Lower lobe of right lung (tissue), 2 donors: ENCODE measurements around the gene THBS1. TPM values are rescaled to one million over a fixed set of nuclear protein-coding genes. Genes with fewer than 3 reads are reported as not detected.

Experiments used
- ATAC-seq, 2 donors: fragments of 200-7000 bp; cut with Tn5 transposase; one replicate each; pipeline ENCODE4 v1.9.1; 2020 to 2022; ENCODE audit warnings: mild to moderate bottlenecking in 2 of 2, moderate library complexity in 2 of 2
- DNase-seq: peaks from one replicate; pipeline ENCODE4 v3.0.0-alpha.2; 2020
- H3K27ac ChIP-seq: fragments of 200-600 bp; one replicate; pipeline ENCODE4 v1.8.0; 2022
- H3K27me3 ChIP-seq: fragments of 200-600 bp; one replicate; pipeline ENCODE4 v1.8.0; 2022; ENCODE audit warnings: low read depth
- H3K36me3 ChIP-seq: fragments of 200-600 bp; one replicate; pipeline ENCODE4 v1.8.0; 2022; ENCODE audit warnings: mild to moderate bottlenecking
- H3K4me1 ChIP-seq: fragments of 200-600 bp; one replicate; pipeline ENCODE4 v1.8.0; 2022
- H3K4me3 ChIP-seq: fragments of 200-600 bp; one replicate; pipeline ENCODE4 v1.8.0; 2022; ENCODE audit warnings: mild to moderate bottlenecking
- H3K9me3 ChIP-seq: fragments of 200-600 bp; one replicate; pipeline ENCODE4 v1.8.0; 2022
- intact Hi-C: fragments of 100-400 bp; cut with DNase I; formaldehyde crosslinking; loops from one replicate; pipeline ENCODE4 v1.11.0; 2022
- total RNA-seq: library from RNA; stranded (reverse); fragmentation: NEBNext Ultra II Directional; extraction: Animal tissue kit (Norgen Biotek cat#: 25700); gene quantifications from one replicate; pipeline ENCODE4 v1.2.1, GENCODE V29; 2021
- TF ChIP-seq, protein P1 (sequence below): fragments of 200-600 bp; IDR thresholded peaks from one replicate; pipeline ENCODE4 v1.8.0; 2022; ENCODE audit warnings: antibody characterized with exemption, mild to moderate bottlenecking
- donor health status: DM: no; HTN: yes; CAD: no; lungs with severe emphysema.

Gene THBS1
- total RNA-seq, 1 donor from 2014 or later = 226 TPM

DNA sequence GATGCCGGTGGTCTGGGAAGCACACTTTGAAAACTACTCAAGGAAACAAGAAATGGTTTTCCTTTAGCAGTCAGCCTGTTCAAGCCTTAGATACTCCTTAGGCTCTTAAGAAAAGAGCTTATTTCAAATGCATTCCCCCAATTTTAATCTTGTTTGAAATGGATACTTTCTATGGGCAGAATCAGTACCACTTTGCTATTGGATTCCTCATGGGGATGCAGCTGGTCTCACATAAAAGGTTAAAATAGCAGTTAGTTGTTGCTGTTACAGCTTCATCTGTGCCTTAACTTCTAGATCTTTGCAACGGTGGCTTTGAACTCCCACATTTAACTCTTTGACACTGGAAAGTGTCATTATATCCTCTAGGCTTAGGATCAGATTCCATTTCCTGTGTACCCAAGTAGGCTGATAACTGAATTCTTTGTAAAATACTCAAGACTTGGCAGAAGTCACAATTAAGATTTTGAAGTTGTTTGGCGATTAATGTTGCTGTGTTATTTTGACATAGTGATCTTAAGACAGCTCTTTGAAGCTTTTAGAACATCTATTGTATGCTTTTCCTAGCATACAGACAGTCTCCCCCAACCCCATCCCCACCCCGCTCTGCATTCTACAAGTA, 2.2 kb downstream of the THBS1 start:
- intact Hi-C loops = loop anchor here (10.0 kb wide), 1 partner anchor 408 kb away; no protein-coding TSS in a partner anchor
- TF ChIP-seq, protein P1, sequence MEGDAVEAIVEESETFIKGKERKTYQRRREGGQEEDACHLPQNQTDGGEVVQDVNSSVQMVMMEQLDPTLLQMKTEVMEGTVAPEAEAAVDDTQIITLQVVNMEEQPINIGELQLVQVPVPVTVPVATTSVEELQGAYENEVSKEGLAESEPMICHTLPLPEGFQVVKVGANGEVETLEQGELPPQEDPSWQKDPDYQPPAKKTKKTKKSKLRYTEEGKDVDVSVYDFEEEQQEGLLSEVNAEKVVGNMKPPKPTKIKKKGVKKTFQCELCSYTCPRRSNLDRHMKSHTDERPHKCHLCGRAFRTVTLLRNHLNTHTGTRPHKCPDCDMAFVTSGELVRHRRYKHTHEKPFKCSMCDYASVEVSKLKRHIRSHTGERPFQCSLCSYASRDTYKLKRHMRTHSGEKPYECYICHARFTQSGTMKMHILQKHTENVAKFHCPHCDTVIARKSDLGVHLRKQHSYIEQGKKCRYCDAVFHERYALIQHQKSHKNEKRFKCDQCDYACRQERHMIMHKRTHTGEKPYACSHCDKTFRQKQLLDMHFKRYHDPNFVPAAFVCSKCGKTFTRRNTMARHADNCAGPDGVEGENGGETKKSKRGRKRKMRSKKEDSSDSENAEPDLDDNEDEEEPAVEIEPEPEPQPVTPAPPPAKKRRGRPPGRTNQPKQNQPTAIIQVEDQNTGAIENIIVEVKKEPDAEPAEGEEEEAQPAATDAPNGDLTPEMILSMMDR = no peak
- Histone ChIP-seq H3K4me3 (peak overlapping the region; percentile 67), H3K27me3 (no peaks in the 10 kb centered on the region), H3K27ac (no peak overlapping the region), H3K36me3 (peaks cover 61% of the 10 kb centered on the region), H3K9me3 (no peaks in the 10 kb centered on the region), H3K4me1 (peaks cover 54% of the 10 kb centered on the region)
- DNase-seq (no peak), ATAC-seq (no peak)

DNA sequence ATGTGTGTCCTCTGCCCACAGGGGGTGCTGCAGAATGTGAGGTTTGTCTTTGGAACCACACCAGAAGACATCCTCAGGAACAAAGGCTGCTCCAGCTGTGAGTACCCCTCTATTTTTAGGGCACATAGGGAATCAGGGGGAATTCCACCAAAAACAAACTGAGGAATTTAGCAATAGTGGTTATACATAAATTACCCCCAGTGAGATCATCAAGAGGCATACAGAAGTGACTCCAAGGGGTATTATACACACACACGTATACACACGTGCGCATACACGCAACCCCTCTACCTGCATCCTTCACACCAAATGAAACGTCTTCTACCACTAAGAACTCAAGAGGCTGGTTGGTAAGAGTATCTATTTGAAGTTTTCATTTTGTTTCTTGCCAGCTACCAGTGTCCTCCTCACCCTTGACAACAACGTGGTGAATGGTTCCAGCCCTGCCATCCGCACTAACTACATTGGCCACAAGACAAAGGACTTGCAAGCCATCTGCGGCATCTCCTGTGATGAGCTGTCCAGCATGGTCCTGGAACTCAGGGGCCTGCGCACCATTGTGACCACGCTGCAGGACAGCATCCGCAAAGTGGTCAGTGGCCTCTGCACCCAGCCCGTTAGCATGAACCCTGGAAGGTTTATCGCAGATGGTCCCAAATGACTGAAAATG, 2.9 kb downstream of the THBS1 start:
- Histone ChIP-seq H3K4me1 (peaks cover 54% of the 10 kb centered on the region), H3K9me3 (no peaks in the 10 kb centered on the region), H3K27me3 (no peaks in the 10 kb centered on the region), H3K4me3 (peak overlapping the region; percentile 67), H3K36me3 (peaks cover 67% of the 10 kb centered on the region), H3K27ac (no peak overlapping the region)
- DNase-seq (no peak), ATAC-seq (no peak)
- TF ChIP-seq, protein P1 = peak; percentile 29
- intact Hi-C loops = loop anchor here (10.0 kb wide), 1 partner anchor 409 kb away; no protein-coding TSS in a partner anchor

DNA sequence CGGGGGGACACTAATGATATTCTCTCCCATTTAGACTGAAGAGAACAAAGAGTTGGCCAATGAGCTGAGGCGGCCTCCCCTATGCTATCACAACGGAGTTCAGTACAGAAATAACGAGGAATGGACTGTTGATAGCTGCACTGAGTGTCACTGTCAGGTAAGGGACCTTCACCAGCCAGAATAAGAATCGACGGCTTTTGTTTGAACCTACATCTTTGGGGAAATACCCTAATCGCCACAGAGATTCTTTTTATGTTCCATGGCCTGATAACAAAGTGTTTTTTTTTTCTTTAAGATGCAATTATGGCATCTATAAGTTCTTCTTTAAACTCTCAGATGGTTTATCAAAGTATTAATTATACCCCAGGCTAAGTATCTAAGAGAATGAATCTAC, 3.4 kb downstream of the THBS1 start:
- no peak for DNase-seq
- TF ChIP-seq, protein P1 = no peak
- intact Hi-C loops = loop anchor here (10.0 kb wide), 1 partner anchor 409 kb away; no protein-coding TSS in a partner anchor
- ATAC-seq = no peak
- no peak overlapping the region for H3K27ac ChIP-seq
- H3K9me3 ChIP-seq = no peaks in the 10 kb centered on the region
- H3K36me3 ChIP-seq = peaks cover 72% of the 10 kb centered on the region
- H3K27me3 ChIP-seq = no peaks in the 10 kb centered on the region
- H3K4me3 ChIP-seq = peak overlapping the region; percentile 67
- peaks cover 54% of the 10 kb centered on the region for H3K4me1 ChIP-seq

DNA sequence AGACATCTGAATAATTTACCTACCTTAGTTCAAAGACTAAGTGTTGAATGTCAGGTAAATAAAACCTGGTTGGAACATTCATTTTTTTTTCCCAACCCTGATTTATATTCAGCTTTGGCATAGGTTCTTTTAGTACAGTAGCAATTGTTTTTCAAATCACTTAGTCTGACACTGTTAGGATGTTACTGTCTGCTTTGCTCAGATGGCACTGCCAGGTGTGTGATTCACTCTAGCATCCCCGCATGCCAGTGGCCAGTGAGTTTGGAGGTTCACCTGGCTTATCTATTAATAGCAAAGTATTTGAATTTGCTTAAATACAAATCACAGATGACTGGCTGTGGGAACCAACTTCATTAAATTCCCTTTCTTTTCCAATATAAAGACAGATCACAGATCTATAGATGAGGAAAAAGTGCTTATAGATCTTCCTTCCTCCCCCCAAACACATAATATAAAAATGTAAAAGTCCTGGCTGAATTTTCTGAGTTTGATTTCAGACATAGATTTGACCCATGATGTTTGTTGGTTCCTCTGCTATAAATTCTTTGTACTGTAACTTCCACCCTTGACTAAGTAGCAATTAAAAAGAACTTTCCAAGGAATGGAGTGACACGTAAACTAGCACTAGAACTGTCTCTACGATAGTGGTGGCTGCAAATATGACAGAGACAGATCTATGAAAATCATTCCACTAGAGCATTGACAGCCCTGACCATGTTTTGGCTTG, 3.9 kb downstream of the THBS1 start:
- peak overlapping the region; percentile 67 for H3K4me3 ChIP-seq
- no peak overlapping the region for H3K27ac ChIP-seq
- H3K36me3 ChIP-seq = peaks cover 78% of the 10 kb centered on the region

DNA sequence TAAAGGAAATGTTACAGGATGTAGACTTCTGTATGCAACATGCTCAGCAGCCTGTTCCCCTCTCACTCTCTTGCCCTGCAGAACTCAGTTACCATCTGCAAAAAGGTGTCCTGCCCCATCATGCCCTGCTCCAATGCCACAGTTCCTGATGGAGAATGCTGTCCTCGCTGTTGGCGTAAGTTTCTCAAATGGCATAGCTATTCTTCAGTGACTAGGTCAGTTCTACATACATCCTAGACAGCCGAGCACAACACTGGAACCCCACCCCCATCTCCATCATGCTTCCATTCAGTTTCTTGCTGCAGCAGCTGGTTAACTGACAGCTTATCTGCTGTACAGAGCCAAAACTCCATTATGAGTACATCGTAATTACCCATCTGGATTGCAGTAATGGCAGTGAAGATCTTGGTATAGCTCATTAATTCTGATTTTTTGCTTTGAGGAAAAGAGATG, 4.5 kb downstream of the THBS1 start:
- H3K27ac ChIP-seq = no peak overlapping the region

More for the DNA sequence above, 3.9 kb downstream of the THBS1 start:
- TF ChIP-seq, protein P1 = no peak
- Histone ChIP-seq H3K27me3 (no peaks in the 10 kb centered on the region), H3K4me1 (peaks cover 51% of the 10 kb centered on the region), H3K9me3 (no peaks in the 10 kb centered on the region)
- ATAC-seq (no peak), DNase-seq (no peak)
- intact Hi-C loops = loop anchor here (10.0 kb wide), 1 partner anchor 410 kb away; no protein-coding TSS in a partner anchor

More for the DNA sequence above, 4.5 kb downstream of the THBS1 start:
- ATAC-seq = no peak
- Histone ChIP-seq H3K4me3 (no peak overlapping the region), H3K36me3 (peaks cover 84% of the 10 kb centered on the region), H3K4me1 (peaks cover 47% of the 10 kb centered on the region), H3K27me3 (no peaks in the 10 kb centered on the region), H3K9me3 (no peaks in the 10 kb centered on the region)
- intact Hi-C loops = loop anchor here (10.0 kb wide), 1 partner anchor 411 kb away; no protein-coding TSS in a partner anchor
- TF ChIP-seq, protein P1 = no peak
- DNase-seq = no peak
